OCI-LY7 (cell line): Measurements from ENCODE around the gene ASIC3. TPM values are rescaled to one million over a fixed set of nuclear protein-coding genes. Genes with fewer than 3 reads are reported as not detected.

Source experiments
- BruUV-seq: library from RNA; stranded (reverse); fragments of 400-500 nt; replicated peaks from 2 replicates; lab custom pipeline; 2021; lab: Mats Ljungman, UMichigan
- CTCF ChIA-PET: fragments of 300-600 bp; sonication (Branson Sonifier 250); formaldehyde crosslinking; loops from one replicate; lab custom pipeline; 2022; ENCODE audit warnings: antibody characterized with exemption; ENCODE audit not compliant: unreplicated experiment; lab: Charles Lee
- POLR2A ChIA-PET: fragments of 300-600 bp; sonication (Branson Sonifier 250); formaldehyde crosslinking; loops from one replicate; lab custom pipeline; 2022; ENCODE audit warnings: antibody characterized with exemption; lab: Charles Lee
- DNase-seq: peaks from one replicate; pipeline ENCODE4 v3.0.0-alpha.2; 2015; ENCODE audit warnings: low spot score
- H2AFZ ChIP-seq: fragments of 200-600 bp; sonication (generic), shearing (Covaris generic); 2 replicates; pipeline ENCODE4 v1.6.1; 2014; ENCODE audit warnings: mild to moderate bottlenecking, antibody characterized with exemption, low read length, moderate library complexity
- H3K27ac ChIP-seq: fragments of 200-600 bp; sonication (generic); 2 replicates; pipeline ENCODE4 v1.5.1; 2014; ENCODE audit warnings: mixed run types, low read depth, mild to moderate bottlenecking, moderate library complexity, low read length, inconsistent platforms; ENCODE audit not compliant: poor library complexity, severe bottlenecking
- H3K36me3 ChIP-seq: fragments of 200-600 bp; sonication (generic); 2 replicates; pipeline ENCODE4 v1.6.1; 2014; ENCODE audit warnings: mild to moderate bottlenecking, antibody characterized with exemption, low read length, moderate library complexity, mixed read lengths; ENCODE audit not compliant: insufficient read depth
- H3K4me1 ChIP-seq: fragments of 200-600 bp; sonication (generic); 2 replicates; pipeline ENCODE4 v1.5.1; 2014; ENCODE audit warnings: mild to moderate bottlenecking, low read length; ENCODE audit not compliant: insufficient read depth, poor library complexity, severe bottlenecking
- H3K4me2 ChIP-seq: fragments of 200-600 bp; sonication (generic); 2 replicates; pipeline ENCODE4 v1.6.1; 2014; ENCODE audit warnings: mild to moderate bottlenecking, low read length
- H3K4me3 ChIP-seq: fragments of 200-600 bp; sonication (generic); 2 replicates; pipeline ENCODE4 v1.5.1; 2014; ENCODE audit warnings: mild to moderate bottlenecking, low read depth, low read length; ENCODE audit not compliant: poor library complexity, severe bottlenecking
- H3K79me2 ChIP-seq: fragments of 200-600 bp; sonication (generic); 2 replicates; pipeline ENCODE4 v1.6.1; 2016; ENCODE audit warnings: low read depth, mild to moderate bottlenecking, low read length, moderate library complexity, mixed read lengths; ENCODE audit not compliant: insufficient read depth
- H3K9me2 ChIP-seq: fragments of 200-600 bp; sonication (generic); 2 replicates; pipeline ENCODE4 v1.6.1; 2016; ENCODE audit warnings: mild to moderate bottlenecking, low read length, mixed read lengths; ENCODE audit not compliant: insufficient read depth
- H3K9me3 ChIP-seq: fragments of 200-600 bp; sonication (generic); 2 replicates; pipeline ENCODE4 v1.6.1; 2014; ENCODE audit warnings: mild to moderate bottlenecking, mixed run types, low read length, mixed read lengths
- H4K20me1 ChIP-seq: fragments of 200-600 bp; sonication (generic); 2 replicates; pipeline ENCODE4 v1.6.1; 2014; ENCODE audit warnings: mild to moderate bottlenecking, antibody characterized with exemption, low read length, moderate library complexity, mixed read lengths; ENCODE audit not compliant: insufficient read depth
- CTCF ChIP-seq: fragments of 200-600 bp; sonication (generic); conservative IDR thresholded peaks from 2 replicates; pipeline ENCODE4 v1.5.1; 2014; ENCODE audit warnings: mild to moderate bottlenecking, antibody characterized with exemption, low read length, moderate library complexity, mixed read lengths
- EZH2phosphoT487 ChIP-seq: fragments of 200-600 bp; sonication (generic); IDR thresholded peaks from 2 replicates; pipeline ENCODE4 v1.6.1; 2018; ENCODE audit warnings: low read depth, borderline replicate concordance, mild to moderate bottlenecking, mixed run types, antibody characterized with exemption, low read length, moderate library complexity, mixed read lengths
- intact Hi-C: fragments of 100-400 bp; cut with micrococcal nuclease; formaldehyde crosslinking; loops from one replicate; pipeline ENCODE4 v1.10.0; 2022; ENCODE audit not compliant: unreplicated experiment
- total RNA-seq, 2 experiments: library from RNA; depleted of rRNA in 1 of 2; stranded (reverse); fragments of >200 nt in 1 of 2; shearing (Covaris generic) in 1 of 2; gene quantifications; 2 replicates each; pipeline ENCODE4 v1.2.3, GENCODE V29; 2014 to 2022

Gene ASIC3
- total RNA-seq, 2 experiments from 2014 or later, result 3.3 to 14.8 TPM

DNA sequence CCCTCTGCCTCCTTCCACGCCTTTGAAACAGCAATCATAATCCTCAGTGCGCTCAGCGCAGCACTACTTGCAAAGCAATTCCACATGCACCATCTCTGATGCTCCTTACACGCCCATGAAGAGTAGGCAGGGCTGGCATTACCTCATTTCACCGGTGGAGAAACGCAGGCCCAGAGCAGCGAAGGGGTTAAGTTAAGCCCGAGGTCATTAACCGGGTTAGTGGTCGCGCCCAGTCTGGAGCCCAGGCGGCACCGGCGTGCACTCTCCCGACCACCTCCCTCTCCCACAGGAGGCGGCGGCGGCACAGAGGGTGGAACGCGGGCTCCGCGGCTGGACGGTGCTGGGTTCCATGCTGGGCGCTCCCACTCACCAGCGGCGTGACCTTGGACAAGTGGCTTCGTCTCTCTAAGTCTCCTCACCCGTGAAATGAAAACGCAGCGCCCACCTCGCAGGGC, 31.8 kb downstream of the ASIC3 start:
- Histone ChIP-seq H3K9me3 (no peaks in the 10 kb centered on the region), H3K27ac (peak overlapping the region; percentile 72), H3K4me3 (peak overlapping the region; percentile 91), H3K79me2 (peaks cover 28% of the 10 kb centered on the region), H3K36me3 (peaks cover 47% of the 10 kb centered on the region), H4K20me1 (no peaks in the 10 kb centered on the region), H3K4me2 (peak overlapping the region; percentile 100), H2AFZ (peak overlapping the region; percentile 46; the same call in 1 of the 2 replicates), H3K9me2 (no peaks in the 10 kb centered on the region), H3K4me1 (peaks cover 48% of the 10 kb centered on the region)
- intact Hi-C loops, result loop anchor here (1.0 to 10.0 kb wide), 5 partner anchors 21 to 185 kb away; partner anchors contain the start of genes ABCB8, ABCF2, KCNH2 and SLC4A2
- BruUV-seq, result TSS peak; percentile 59
- no peak for DNase-seq
- CTCF ChIA-PET, result interaction anchor here (0.6 kb wide), 1 partner anchor 31 kb away, joined by 5 read pairs; no protein-coding TSS in a partner anchor
- TF ChIP-seq CTCF (no peak), EZH2phosphoT487 (no peak)
- POLR2A ChIA-PET, result interaction anchor here (0.7 kb wide), 1 partner anchor 15 kb away, joined by 4 read pairs; no protein-coding TSS in a partner anchor

- ChIA-PET CTCF (interaction anchor here (0.6 kb wide), 3 partner anchors 18 to 30 kb away, joined by 3 to 5 read pairs (median 3); no protein-coding TSS in a partner anchor), POLR2A (interaction anchor here (0.5 to 0.7 kb wide), 3 partner anchors 14 to 146 kb away, joined by 3 to 4 read pairs (median 3); no protein-coding TSS in a partner anchor)
- Histone ChIP-seq H3K4me2 (peak within 1 kb of the TSS; percentile 100), H2AFZ (peak within 1 kb of the TSS; percentile 46; the same call in 1 of the 2 replicates), H4K20me1 (no peaks in the 10 kb centered on the region), H3K9me2 (no peaks in the 10 kb centered on the region), H3K36me3 (peaks cover 43% of the 10 kb centered on the region), H3K79me2 (peaks cover 28% of the 10 kb centered on the region), H3K27ac (peak within 1 kb of the TSS; percentile 72), H3K4me3 (peak within 1 kb of the TSS; percentile 91), H3K9me3 (no peaks in the 10 kb centered on the region), H3K4me1 (peaks cover 54% of the 10 kb centered on the region)
- BruUV-seq, result no TSS peak
- TF ChIP-seq CTCF, result no peak
- TF ChIP-seq EZH2phosphoT487, result no peak
- intact Hi-C loops, result loop anchor here (1.0 to 10.0 kb wide), 5 partner anchors 21 to 186 kb away; partner anchors contain the start of genes ABCB8, ABCF2, KCNH2 and SLC4A2
- peak; percentile 92 for DNase-seq
These were observed 32.3 kb downstream of the ASIC3 start, which contains the start of gene FASTK for GRCh38 chr7:151080522-151081169. FASTK (minus strand) TSS chr7:151080809; CDS start chr7:151080766, 43 bp downstream.
